Activated naive CD4-positive, alpha-beta T cell treated with Interleukin-2 at 50 U/mL for 16 hours (primary cell): ENCODE data around the gene ABLIM2.

Experiments used
- DNase-seq: peaks from one replicate; pipeline ENCODE4 v3.0.0-alpha.2; 2020

The ABLIM2 gene

DNA sequence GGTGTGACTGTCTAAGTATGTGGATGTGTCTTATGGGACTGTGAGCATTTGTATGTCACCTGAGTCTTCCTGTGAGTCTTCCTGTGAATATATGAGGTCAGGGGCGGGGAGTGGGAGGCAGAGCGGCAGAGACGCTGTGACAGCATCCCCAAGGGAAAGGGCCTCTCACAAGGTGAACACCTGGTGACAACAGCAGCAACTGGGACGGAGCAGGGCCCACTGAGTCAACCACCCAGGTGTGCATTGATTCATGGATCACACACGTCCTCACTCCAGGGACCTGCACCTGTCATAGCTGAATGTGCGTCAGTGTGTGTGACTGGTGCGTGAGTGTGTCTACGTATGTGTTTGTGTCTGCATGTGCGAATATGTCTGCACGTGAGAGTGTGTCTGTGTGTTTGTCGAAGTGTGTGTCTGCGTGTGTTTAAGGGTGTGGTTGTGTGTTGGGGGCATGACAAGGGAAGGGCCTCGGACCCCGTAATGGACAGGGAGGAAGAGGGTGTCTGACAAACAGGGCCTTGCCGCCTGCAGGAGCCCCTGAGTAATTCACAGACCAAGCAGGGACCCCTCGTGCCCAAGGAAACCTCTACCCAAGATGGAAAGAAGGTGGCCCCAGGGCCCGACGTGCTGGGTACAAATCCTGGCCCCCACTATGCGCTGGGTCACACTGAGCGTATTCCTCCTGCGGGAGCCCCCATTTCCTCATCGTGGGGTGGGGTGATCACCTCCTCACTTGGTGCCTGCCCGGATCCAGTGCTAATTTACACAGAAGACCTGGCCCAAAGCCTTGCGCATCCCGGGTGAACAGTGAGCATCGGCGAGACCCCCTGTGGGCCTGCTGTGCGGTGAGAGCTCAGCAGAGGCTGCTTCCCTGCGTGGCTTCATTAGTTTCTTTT lies 76.7 kb downstream of the ABLIM2 start:
- no peak for DNase-seq

DNA sequence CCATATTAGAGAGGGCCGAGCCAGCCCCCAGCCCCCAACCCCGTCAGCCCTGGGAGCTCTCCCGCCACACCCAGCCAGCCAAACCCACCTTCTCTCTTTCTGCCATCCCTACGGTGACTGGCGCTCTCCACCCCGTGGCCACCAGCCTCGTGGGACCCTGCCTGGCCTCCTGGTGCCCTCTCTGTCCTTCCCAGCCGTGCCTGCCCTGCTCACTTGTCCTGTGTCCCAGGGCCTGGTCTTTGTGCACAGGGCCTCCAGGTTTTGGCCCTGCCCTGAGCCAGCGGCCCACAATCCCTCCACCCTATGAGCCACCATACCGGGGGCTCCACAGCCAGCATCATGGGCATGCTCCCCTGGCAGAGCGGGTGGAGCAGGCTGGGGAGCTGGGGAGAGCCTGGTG lies 77.4 kb downstream of the ABLIM2 start:
- DNase-seq, result no peak

DNA sequence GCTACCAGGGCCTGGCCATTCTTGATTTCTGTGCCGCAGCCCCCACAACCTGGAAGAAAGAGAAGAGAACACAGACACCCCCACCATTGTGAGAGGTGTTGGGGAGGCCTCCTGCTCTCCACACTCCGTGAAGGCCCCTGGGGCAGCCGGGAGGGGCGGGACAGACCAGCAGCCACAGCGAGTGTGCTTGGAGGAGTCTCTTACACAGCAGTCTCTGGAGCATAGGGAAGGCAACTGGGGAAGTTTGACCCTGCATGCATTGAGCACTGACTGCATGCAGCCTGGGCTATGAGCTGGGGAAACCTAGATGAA lies 77.9 kb downstream of the ABLIM2 start:
- no peak for DNase-seq

DNA sequence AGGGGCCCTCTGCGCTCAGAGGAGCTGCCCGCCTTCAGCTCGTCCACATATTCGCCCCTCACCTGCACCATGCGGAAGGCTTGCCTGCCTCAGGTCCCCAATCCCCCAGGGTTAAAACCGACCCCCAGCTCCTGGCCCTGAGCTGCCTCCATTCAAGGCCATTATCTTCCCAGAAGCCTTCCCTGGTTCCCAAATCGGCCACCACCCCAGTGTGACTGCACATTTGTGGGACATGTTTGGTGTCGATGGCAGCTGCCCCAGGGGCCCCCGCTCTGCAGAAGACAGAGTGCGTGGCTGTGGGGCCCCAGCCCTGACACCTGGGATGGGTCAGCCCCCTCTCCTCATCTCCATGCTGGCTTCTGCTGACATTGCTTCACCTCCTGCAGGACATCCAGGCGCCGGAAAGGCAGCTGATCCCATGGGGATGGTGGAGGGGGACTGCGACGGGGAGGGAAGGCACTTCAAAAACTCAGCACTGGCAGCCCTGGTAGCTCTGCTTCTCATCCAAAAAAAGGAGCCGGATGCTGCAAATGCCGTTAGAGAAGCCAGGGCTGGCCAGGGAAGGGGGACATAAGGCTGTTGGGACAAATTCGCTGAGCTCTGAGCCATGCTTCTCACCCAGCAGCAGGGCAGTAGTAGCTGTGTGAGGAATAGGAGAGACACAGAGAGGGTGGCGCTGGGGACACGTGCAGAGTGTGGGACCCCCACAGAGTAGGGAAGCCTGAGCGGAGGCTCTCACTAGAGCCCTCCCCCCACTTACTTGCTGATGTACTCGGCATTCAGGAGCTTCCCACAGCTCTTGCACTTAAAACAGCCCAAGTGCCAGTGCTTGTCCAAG lies 78.5 kb downstream of the ABLIM2 start:
- DNase-seq, result no peak

DNA sequence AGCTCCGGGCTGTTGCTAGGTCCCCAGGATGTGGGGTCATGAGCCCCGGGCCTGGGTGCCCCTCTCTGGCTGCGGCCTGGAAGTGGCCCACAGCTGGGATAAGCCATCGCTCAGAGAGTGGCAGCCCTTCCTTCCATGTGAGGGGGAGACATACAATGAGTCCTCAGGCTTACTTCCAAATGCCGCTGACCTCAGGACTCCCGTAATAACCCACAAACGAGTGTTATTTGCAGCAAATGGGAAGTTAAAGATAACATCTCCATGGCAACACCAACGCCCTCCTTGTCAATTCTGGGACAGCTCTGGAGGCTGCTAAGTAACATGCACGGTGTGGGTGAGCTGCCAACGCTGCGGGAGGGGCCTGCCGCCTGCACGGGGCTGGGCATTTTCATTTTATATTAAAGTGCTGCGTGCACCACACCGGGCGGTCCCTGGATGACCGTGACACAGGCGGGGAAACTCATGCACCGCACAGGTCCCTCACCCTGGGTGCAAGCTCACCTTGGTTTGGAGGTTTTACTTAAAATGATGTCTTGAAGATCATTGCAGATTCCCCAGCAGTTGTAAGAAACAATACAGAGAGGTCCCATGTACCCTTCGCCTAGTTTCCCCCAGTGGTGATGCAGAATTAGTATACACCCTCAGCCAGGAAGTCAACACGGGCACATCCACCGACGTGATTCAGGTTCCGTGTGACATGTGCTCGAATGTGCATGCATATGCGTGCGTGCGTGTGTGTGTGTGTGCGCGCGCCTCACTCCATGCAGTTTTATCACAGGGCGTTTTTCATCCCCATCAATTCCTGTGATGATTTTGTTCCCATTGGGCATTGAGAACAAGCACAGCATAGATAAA lies 79.4 kb downstream of the ABLIM2 start:
- no peak for DNase-seq

DNA sequence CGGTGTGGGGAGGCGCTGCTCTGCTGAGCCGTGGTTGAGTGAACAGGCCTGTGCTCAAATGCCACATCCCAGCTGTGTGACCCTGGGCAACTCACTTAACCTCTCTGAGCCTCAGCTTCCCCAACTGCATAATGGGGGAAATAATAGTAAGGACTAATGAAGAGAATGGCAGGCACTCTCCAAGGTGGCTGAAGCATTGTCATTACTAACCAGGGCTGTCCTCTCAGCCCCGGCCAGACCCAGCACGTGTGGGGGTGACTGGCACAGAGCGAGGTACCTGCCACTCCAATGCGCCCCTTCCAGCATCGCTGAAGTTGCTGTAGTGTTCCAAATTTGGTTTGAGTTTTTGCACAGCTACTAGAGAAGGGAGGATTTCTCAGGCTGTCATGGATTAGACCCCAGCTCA lies 80.0 kb downstream of the ABLIM2 start:
- no peak for DNase-seq

DNA sequence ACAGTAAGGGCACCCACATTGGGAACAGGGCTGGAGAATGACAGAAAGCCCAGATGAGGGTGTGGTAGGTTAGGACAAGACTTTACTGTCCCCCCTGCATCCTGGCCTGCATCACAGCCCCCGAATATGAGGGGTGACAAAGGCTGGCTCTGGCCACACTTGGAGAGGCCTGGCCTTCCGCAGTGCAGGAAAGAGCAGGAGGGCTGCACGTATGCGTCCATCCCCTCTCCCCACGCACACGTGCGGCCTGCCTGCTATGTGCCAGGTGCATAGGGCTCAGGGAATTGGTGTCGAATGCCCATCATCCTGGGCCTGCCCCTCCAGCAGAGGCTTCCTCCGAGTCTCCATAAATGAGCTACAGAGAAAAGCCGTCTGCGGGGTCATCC lies 80.5 kb downstream of the ABLIM2 start:
- DNase-seq, result no peak

DNA sequence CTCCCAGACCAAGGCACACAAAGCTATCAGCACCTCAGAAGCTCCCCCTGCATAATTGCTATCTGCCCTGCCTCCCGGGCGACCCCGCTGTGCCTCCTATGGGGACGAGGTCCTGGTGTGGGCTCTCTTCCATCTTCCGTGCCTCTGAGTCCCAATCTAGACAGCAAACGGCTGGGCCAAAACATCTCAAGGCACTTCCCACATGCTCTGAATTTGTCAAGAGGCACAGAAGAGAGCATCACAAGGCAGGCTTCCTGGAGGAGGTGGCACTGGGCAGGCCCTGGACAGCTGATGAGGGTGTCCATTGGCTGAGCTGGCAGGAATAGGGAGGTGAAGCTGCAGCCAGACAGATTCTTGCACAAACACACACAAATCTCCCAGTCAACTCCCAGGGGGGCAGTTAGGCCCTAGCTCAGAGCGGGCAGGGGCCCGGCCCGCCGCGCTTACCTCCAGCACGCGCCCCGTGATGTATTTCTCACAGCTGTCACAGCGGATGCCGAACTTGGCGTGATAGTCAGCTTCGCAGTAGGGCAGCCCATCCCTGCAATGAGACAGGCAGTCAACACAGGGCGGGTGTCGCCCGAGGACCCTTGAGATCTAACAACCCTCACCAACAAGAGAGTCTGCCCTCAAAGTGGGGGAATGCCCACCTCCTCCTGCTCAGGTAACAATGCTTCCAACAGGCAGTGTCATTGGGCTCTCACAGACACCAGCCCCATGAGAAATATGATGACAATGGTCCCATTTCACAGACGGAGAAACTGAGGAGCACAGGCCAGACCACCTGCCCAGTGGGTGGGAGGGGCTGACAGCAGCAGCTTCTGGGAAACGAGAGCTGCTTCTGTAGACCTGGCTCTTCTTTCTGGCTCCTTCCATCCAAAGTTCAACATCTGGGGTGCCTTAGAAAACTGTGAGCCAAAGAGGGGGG lies 81.2 kb downstream of the ABLIM2 start:
- DNase-seq, result no peak

DNA sequence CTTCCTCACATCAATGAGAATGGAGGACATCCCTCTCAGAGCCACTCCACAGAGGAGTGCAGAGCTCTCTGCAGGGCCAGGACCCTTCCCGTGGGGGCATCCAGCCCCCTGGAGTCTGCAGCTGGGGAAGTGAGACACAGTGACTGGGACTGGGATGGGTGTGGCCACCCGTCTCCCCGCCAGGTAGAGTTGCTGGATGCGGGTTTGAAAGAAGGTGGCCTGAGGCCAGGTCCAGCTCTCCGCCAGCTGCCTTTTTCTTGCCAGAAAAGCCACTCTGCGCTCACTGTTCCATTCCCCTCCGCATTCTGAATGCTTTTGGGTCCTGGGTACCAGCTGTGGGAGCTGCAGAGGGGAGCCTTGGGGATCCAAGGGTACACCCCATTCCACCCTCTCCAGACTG lies 82.6 kb downstream of the ABLIM2 start:
- DNase-seq, result no peak

DNA sequence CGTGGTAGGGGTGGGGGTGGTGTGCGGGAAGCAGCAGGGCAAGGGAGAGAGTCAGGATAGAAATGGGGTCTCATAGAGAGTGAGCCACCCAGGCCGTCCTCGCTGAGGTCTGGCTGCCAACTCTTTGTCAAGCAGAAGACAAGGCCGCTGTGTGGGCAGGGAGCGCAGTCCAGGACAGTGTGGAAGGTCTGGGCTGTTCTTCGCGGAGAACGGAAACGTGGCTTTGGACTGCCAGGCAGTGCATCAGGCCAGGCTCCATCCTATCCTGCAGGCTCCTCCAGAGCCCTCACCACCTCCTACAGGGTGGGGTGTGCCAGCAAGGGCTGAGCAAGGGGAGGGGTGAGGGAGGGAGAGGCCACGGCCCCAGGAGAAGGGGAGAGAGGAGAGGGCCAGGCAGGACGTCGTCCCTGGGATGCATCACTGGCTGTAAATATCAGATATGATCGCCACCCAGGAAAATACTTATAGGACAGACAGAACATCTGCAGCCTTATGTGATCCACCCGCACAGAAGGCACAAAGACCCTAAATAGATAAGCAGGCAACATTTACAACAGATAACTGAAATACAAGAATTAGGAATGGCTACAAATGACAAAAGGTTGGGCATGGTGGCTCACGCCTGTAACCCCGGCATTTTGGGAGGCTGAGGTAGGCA lies 85.3 kb downstream of the ABLIM2 start:
- DNase-seq, result no peak

DNA sequence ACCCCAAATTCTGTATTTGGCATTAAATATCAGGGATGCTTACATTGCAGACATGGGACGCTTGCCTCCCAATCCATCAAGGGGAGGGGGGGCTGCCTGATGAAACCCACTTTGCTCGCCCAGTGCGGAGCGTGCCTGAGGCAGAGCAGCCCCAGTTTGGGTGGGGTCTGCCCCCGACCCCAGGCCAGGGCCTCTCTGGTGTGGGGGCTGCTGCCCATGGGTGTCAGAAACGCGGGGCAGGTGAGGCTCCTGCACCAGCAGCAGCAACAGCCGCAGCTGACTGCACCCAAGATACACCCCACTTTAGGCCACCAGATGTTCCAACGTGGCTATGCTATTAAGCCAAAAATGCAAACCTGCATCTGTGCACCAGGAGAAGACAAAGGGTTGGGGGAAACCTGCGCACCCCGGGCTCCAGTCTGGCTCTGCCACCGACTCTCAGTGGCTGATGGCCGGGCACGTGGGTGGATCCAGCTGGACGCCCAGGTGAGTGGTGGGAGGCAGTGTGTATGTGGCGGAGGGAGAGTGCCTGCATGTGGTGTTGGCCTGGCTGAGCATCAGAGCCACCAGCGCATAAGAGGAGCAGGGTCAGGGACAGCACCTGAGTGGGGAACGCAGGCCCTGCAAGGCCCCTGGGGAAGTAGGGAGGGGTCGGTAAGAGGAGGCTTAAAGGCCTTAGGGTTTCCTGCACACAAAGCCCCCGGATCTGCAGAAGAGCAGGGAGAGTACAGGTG lies 86.2 kb downstream of the ABLIM2 start:
- no peak for DNase-seq

DNA sequence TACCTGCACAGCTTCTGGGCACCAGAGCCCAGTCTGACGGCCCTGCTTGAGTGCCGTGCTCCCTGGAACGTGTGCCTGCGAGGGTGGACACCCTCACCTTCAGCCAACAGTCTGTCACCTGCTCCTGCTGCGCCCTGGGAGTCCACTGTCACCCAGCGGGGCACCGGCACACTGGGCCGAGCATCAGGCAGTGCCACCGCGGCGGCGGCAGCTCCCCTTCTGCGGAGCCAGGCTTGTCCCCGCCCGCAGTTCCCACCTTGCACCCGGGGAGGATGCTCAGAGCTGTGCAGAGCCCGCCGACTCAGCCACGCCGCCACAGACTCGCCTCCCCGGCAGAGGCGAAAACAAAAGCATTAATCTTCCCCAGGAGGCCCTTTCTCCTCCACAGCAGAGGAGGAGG lies 86.8 kb downstream of the ABLIM2 start:
- DNase-seq, result no peak

DNA sequence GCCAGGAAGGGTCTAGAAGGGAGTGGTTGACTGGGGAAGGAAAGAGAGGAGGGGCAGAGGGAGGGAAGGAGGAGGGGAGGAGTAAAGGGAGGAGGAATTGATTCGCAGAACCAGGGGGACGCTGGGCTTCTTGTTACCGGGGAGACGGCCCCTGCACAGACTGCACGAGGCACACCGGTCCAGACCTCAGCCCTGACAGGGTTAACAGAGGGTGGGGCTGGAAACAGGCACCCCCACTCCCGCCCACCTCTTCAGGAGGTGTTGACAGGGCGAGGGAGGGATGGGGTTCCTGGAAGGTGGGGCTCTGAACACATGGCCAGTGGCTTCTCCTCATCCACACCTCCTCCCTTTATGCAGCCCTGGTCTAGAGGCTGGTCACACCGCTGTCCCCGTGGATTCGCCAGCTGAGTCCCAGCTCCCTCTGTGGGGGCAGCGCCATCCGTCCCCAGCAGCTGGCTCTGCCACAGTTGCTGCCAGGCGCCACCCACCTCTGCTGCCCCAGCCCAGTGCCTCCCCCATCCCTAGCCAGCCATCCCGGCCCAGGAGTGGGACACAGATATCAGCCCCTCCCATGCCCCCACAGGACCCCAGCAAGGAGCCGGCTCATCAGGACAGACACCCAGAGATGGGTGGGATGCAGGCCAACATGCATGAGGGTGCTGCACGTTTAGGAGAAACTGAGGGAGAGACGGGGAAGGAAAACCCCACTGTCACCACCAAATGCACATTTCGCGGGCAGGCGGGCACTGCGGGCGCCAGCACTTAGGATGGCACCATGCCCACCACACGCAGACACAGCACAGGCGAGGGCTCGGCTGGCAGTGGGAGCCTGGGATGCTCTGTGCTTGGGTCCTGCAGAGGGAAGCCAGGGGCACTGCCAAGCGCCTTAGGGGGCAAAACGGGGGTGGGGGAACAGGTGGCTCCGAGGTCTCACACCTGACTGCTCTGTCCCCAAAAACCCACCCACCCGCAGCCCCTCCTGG lies 87.6 kb downstream of the ABLIM2 start:
- no peak for DNase-seq

DNA sequence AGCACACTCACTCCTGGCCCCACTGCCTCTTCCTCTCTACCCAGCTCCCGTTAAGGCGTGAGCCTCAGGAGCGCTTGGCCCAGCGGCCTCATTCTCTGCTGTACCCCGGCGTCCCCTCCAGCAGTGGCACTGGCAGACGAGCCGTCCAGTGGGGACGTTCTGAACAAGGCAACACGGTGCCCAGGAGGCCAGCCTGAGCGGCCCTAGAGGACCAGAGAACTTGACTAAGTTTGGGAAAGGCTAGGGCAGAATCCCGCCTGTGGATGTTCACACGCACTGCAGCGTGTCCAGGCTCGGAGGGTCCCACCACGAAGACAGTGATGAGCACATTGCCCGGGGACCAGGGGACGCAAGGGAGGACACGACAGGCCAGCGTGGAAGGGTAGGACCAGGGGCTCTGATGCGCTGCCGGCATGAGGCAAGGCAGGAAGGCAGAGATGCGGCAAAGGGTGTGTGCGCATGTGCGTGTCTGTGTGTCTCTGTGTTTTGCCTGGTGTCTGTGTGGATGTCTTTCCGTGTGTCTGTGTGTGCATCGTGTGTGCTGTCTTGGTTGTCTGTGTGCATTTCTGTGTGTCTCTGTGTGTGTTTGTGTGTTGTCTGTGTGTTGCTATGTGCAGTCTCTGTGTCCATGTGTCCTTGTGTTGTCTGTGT lies 89.4 kb downstream of the ABLIM2 start:
- DNase-seq, result no peak

DNA sequence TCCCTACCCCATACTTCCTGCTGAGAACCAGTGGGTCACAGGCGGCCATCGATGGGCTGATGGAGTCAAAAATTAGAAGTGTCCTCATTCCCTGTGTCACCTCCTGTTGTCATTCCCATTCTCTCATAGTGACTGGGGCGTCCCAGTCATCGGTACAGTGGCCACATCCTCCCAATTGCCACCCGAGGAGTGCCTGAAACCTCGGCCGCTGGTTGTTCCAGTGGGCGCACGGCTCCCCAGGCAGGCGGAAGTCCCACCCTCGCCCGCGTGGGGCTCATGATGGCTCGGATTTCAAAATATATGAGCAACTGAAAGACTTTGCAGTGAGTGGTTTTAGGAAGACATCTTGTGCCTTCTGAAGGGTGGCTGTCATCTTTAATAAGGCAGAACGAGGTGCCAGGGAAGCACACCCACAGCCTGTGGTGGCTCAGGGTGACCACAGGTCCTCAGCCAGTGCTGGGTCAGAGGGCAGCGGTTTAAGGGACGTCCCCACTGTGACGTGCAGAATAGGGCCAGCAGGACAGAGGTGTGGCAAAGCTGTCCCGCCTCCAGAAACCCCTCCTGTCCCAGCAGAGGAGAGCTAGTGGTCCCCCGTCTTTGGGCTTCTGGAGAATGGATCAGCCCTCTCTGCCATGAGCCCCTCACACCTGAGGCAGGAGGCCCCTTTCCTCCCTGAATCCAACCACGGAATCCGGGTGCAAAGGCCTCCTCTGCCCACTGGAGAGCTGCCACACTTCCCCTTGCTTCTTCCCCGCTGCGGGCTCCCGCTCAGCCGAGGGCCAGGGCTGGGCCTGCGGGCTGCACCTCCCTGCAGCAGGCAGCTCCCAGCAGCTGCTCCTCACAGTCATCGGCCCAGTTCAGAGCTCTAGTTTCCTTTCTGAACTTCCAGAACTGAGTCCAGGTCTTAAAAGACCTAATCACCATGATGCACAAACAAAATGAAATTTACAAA lies 90.4 kb downstream of the ABLIM2 start:
- DNase-seq, result no peak

DNA sequence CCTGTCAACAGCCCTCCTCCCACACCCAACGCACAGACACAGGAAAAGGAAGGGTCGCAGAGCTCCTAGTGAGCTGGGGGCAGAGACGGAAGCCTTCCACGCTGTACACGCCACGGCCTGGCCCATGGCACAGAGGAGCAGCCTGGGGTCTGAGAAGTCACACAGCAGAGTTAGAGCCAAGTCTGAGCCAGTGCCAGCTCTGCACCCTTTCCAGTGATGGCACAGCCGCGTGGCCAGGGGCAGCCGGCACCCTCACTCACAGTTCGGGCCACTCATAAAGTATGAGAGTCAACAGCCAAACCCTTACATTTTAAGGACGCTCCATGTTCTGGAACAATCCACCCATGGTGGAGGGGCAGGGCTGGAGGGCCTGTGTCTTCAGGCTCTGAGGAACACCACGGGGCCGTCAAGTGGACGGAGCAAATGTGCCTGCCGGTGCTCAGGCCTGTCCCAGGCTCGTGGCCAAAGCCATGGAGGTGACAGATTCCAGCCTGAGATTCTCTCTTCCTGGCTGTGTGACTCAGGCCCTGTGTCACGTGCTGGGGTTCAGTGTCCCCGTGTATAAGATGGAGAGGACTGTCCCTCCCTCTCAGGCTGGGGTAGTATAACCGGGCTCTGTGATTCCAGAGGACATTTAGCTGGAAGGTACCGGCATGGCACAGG lies 91.2 kb downstream of the ABLIM2 start:
- no peak for DNase-seq

DNA sequence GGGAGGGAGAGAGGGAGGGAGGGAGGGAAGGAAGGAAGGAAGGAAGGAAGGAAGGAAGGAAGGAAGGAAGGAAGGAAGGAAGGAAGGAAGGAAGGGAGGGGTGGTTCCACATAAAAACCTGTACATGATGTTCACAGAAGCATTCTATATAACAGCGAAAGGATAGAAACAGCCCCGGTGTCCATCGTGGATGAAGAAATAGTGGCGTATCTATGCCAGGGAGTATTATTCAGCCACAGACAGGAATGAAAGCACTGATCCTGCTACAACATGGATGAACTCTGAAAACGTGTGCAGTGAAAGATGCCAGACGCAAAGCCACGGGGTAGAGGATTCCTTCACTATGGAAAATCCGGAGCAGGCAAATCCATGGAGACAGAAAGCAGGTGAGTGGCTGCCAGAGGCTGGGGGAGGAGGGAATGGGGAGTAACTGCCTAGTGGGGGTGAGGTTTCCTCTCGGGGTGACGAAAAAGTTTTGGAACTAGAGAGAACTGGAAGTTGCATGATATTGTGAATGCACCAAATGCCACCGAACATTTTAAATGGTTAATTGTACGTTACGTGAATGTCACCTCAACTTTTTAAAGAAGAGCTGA lies 92.2 kb downstream of the ABLIM2 start:
- no peak for DNase-seq
